Measurements from ENCODE around the gene CHD6.

Gene CHD6

GRCh38 chr20:41457173-41457857 lies 160.9 kb downstream of the CHD6 start:
- DNase-seq = no peak

- DNase-seq = no peak
These were observed 161.8 kb downstream of the CHD6 start for GRCh38 chr20:41456351-41456750.

DNA sequence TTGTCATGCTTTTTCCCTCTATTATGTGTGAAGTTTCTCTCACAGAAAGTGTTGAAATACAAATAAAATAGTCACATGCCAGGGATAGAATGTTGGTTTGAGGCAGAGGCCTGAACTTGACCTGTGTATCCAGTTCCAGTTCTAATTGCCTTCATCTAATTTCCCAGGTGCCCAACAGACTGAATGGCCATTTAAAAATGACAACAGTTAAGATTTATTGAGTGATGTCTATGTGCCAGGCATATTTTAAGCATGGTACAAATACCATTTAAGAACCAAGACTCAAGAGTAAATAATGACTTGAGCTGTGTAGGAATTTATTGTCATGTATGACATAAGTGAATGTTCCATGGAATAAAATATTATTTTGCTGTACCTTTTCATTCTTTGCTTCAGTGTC lies 163.9 kb downstream of the CHD6 start:
- no peak for DNase-seq

DNA sequence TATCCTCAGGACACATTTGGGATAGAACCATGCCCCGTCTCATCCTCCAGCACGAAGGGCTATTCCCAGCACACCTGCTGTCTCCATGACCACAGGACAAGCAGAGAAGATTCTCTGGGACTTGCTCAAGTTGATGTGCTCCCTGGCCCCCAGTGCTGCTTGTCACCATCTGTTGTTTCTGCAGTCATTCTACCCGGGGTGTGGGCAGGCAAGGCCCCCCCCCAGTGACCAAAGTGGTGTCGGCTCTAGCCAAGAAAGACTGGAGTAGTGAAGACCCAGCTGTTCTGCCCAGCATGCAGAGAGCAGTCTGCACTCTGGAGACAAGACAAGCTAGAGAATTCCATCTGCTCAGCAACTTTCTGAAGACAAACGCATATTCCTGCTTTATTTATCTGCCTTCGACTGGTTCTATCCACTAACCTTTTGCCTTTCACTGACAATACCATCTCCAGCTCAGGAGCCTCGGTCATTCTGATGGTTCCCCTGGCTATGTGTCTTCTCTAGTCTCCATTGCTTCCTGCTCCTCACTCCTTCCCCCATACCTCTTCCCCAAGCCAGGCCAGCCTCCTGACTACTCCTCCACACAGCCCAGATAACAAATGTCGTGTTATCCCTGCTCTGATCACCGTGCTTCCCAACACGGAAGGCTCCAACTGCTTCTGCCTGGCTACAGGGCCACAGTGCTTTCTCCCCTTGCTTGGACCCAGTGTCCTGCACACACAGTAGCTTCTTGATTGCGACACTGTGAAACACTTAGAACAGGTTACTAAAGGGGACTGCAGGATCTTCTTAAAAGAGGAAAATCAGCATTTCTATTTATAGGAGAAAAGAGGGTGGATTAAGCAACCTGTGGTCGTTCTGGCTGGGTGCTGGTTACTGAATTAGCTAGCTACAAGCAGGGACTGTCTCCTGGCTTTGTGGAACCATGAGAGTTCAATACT lies 164.9 kb downstream of the CHD6 start:
- DNase-seq = no peak

DNA sequence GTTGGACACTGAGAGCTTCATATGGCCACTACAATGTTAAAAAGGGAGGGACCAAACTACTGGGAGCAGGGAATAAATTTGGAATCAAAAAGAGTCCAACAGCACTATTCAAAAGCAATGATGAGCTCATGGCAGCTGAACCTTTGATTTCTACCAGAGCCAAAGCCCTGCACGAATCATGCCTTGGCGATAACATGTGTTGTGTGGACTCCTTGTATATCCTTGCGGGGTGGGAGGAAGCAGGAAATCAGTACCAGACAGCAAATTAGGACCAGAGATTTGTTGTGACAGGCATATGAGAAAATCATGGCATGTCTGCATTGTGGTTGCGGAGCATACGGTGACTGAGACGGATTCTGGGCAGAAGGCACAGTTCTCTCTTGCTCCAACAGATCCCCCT lies 166.0 kb downstream of the CHD6 start:
- no peak for DNase-seq

DNA sequence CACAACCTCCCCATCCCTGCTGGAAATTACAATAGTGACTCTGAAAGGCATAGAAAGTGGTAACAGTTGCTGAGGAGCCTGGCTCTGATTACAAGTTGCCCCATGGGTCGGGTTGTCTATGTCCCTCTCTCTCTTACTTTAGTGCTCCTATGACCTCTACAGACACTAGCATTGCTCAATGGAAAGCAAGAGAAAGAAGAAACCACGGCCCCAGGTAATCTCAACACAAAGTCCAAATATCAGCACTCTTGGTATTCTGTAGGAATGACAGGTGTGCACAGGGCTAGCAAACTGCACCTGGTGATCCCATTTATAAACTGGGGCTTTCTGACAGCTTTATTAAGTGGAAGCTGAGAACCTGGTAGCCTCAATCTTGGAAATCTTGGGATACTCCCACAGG lies 171.2 kb downstream of the CHD6 start:
- no peak for DNase-seq

GRCh38 chr20:41446456-41446855 lies 171.7 kb downstream of the CHD6 start:
- DNase-seq = no peak

DNA sequence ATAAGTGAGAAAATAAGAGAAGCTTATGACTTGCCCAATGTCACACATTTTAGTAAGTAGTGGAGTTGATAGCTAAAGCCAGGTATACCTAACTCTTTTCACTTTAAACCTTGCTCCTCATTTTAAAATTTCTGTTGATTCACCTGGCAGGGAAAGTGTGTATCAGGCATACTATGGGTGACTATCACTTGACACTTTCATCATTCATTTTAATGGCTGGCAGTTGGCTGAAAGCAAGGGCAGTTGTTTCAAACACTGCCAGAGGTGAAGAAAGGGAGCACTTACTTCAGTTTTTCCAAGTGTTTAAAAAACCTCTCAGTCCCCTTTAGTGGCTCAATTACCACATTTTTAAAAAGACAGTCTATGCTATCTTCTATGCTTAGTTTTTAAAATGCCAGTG lies 173.4 kb downstream of the CHD6 start:
- DNase-seq = no peak

GRCh38 chr20:41443691-41444090 lies 174.5 kb downstream of the CHD6 start:
- DNase-seq = no peak

GRCh38 chr20:41440882-41441281 lies 177.3 kb downstream of the CHD6 start:
- no peak for DNase-seq

GRCh38 chr20:41437836-41438235 lies 180.3 kb downstream of the CHD6 start:
- no peak for DNase-seq

GRCh38 chr20:41436679-41437078 lies 181.5 kb downstream of the CHD6 start:
- DNase-seq = no peak

DNA sequence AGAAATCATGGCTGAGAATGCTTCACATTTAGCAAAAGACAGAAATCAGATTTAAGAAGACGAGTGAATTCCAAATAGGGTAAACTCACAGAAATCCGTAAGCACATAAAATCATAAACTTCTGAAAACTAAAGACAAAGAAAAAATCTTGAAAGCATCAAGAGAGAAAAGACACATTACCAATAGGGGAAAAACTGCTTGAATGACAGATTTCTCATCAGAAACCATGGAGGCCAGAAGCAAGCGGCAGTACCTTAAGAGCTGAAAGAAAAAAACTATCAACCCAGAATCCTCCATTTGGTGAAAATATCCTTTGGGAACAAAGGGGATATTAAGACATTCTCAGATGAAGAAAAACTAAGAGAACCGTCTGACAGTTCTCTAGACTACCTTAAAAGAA lies 185.0 kb downstream of the CHD6 start:
- no peak for DNase-seq

DNA sequence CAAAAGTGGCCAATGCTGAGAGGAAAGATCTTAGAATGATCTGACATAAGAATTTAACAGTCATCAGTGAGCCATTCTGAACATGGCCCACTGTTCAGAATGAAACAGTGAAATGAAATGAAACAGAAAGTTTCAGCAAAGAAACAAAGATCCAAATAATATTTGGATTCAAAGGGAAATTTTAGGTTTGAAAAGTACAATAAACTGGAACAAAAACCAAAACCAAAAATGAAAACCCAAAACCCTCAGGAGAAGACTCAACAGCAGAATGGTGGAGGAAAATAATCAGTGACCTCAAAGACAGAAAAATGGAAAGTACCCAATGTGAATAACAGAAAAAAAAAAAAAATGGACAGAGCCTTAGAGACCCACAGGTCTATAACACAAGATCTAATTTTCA lies 185.4 kb downstream of the CHD6 start:
- no peak for DNase-seq

- no peak for DNase-seq
These were observed 189.9 kb downstream of the CHD6 start for GRCh38 chr20:41428285-41428684.

DNA sequence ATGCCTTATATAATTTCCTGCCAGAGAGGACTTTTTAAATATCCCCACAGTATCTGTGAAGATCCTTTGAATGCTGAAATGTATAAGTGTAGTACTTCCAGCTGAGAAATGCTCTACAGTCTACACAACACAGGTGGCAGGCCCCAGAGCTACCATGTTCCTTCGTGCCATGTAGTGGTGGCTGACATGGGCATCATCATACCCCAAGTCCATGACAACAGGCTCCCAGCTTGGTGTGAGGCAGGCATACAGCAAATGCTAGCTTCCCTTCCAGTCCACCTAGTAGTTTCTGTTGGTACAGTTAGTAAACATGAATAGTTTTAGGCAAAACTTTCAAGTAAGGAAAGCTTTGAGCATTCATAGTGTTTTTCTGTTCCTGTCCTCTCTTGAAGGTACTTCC lies 190.3 kb downstream of the CHD6 start:
- DNase-seq = no peak

DNA sequence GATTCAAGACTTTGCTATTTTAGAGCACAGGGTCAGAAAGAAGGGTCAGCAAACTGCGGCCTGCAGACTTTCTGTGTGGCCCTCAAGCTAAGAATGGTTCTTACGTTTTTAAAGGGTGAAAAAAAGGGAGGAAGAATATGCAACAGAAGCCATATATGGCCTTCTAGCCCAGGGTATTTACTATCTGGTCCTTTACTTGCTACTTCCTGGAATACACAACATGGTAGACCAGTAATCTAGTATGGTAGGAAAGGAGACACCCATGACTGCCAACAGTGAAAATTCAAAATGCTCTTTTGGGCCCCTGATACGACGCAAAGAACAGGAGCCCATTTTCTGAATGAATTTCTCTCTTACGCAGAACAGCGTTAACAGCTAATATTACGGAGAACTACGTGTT lies 191.2 kb downstream of the CHD6 start:
- DNase-seq = no peak

- DNase-seq = no peak
These were observed 191.9 kb downstream of the CHD6 start for GRCh38 chr20:41426086-41426830.

- DNase-seq = no peak
These were observed 192.8 kb downstream of the CHD6 start for GRCh38 chr20:41425180-41425884.

GRCh38 chr20:41424546-41424945 lies 193.6 kb downstream of the CHD6 start:
- no peak for DNase-seq

DNA sequence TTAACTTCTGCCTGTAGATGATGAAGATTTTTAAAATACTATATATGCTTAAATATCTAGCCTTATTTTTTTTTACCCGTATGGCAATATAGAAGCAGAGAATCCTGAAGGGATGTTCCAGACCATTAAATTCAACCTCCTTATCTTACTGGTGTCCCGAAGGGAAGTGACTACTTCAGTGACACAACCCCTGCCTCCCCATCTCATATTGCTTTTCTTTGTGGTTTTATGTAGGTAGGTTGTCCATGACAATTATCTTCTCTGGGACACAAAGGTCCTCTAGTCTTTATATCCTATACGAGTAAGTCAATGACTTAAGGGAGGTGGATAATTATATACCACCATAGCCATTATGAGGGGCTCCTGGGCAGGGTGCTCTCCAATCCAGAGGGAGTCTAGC lies 194.2 kb downstream of the CHD6 start:
- no peak for DNase-seq

DNA sequence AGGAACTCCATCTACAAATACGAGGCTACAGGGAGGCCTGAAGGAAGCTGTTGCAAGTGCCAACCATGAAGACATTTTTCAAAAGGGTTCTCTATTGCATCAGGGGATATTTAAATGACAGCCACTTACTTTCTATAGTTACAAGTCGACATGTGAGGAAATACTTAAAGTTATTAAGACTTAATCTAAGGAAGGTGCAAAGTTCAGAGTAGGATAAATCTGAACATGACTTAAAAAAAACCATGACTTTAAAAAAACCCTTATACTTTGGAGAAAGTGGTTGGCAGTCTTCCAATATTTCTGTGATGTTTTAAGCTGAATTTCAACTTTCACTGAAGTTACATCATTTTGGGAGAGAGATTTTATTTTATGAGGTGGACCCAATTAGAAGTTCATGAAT lies 195.2 kb downstream of the CHD6 start:
- no peak for DNase-seq

DNA sequence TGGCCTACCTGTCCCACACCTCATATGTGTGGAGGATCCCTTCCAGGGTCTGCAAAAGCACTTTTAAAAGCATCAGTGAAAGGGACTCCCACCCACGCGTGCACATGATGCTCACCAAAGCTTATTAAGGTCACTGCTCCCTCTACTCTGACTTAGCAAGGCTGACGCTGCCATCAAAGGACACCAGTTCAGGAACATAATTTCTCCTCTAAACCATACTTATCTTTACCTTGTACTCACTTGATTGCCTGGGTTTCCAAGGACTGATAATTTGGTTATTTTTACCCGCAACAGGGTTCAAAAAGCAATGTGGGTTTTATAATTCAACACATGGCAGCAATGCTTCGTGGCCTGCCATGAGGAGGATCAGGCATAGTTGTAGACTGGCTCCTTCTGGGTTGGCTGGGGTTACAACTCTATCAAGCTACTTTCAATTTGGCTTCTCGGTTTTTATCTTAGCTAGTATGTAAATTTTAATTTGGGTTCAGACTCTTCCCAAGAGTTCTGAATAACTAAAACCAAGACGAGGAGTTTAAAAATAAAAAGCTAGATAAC lies 199.4 kb downstream of the CHD6 start:
- no peak for DNase-seq

Measured in activated CD4-positive, CD25-positive, alpha-beta regulatory T cell treated with anti-CD3 and anti-CD28 coated beads, Interleukin-2, amount 50 U/mL, for 72 hours (primary cell).